ENCODE measurements around the gene KLHL35.
A peak's percentile ranks its signal among the peaks of the same experiment; 100 is the strongest.

The KLHL35 gene

DNA sequence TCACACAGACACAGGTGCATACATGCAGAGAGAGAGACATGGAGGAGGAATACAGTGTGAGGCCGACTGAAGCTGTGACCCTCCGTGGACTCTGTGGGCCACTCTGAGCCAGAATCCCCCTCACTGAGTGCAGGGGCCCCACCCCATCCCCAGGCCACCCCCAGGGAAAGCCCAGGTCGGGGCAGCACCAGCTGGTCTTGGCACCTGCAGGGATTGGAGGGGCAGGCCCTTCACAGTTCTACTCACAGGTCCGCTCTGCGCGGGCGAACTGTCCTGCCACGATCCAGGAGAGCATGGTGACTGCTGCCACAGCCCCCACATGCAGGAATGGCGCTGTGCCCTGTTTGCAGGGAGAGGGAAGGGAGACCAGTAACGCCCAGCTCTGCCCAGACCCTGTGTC lies 16.3 kb upstream of the KLHL35 start:
- H3K27me3 ChIP-seq (ENCODE audit: insufficient read depth, low read depth, severe bottlenecking): no peaks in the 10 kb centered on the region
- H3K27ac ChIP-seq: no peak overlapping the region
- H3K36me3 ChIP-seq: no peaks in the 10 kb centered on the region; the same call in 1 of the 2 replicates
- DNase-seq: no peak
- no peaks in the 10 kb centered on the region for H3K9me3 ChIP-seq (ENCODE audit: severe bottlenecking)
- TF ChIP-seq, protein P1, sequence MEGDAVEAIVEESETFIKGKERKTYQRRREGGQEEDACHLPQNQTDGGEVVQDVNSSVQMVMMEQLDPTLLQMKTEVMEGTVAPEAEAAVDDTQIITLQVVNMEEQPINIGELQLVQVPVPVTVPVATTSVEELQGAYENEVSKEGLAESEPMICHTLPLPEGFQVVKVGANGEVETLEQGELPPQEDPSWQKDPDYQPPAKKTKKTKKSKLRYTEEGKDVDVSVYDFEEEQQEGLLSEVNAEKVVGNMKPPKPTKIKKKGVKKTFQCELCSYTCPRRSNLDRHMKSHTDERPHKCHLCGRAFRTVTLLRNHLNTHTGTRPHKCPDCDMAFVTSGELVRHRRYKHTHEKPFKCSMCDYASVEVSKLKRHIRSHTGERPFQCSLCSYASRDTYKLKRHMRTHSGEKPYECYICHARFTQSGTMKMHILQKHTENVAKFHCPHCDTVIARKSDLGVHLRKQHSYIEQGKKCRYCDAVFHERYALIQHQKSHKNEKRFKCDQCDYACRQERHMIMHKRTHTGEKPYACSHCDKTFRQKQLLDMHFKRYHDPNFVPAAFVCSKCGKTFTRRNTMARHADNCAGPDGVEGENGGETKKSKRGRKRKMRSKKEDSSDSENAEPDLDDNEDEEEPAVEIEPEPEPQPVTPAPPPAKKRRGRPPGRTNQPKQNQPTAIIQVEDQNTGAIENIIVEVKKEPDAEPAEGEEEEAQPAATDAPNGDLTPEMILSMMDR (IDR thresholded peaks at IDR 0.05; ENCODE audit: low read depth, low read length): no peak
- no peak overlapping the region for H3K4me3 ChIP-seq (ENCODE audit: low read depth, low read length)

DNA sequence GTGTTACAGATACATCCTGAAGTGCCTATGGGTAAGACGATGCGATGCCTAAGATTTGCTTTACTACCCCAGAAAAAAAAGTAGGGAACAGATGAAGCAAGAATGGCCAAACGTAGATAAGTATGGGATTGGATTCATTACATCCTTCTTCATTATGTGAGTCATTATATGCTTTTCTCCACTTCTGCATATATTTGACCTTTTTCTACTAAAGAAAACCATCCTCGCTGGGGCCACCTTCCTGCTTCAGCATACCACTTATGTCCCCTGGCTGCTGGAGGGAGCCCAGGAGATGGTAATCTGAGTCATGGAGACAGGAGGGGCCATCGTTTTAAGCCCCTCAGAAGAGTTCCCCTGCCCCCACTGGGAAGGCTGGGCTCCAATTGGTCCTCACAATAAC lies 14.4 kb upstream of the KLHL35 start:
- Histone ChIP-seq H3K36me3 (no peaks in the 10 kb centered on the region; the same call in 1 of the 2 replicates), H3K27me3 (ENCODE audit: insufficient read depth, low read depth, severe bottlenecking) (no peaks in the 10 kb centered on the region), H3K27ac (no peak overlapping the region), H3K9me3 (ENCODE audit: severe bottlenecking) (no peaks in the 10 kb centered on the region), H3K4me3 (ENCODE audit: low read depth, low read length) (no peak overlapping the region)
- DNase-seq: no peak
- TF ChIP-seq, protein P1 (IDR thresholded peaks at IDR 0.05; ENCODE audit: low read depth, low read length): no peak

DNA sequence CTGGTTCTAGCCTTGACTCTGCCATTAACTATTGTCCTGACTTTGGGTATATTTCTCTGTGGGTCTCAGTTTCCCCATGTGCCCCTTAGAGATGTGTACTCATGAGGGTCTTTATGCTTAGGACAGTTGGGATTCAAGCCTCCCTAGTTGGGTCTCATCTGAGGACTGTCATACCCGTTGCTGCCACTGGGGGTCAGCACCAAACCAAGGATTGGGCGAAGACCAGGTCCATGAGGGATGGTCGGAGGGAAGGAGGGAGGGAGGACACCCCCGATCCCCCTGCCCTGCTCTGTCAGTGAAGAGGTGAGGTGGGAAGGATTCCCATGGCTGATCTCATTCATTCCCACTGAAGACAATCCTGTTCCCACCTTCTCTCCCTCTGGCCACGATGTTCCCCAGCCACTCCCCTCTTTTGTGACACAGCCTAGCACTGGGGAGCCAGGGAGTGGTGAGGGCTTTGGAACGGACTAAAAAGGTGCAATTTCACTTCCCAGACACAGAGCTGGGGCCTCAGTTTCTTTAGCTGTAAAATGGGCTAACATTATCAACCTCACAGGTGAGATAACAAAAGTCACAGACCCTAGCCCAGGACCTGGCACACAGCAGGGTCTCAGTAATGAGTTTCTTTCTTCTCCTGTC lies 12.4 kb upstream of the KLHL35 start:
- no peaks in the 10 kb centered on the region for H3K36me3 ChIP-seq
- peak; percentile 77 for DNase-seq
- no peaks in the 10 kb centered on the region for H3K9me3 ChIP-seq (ENCODE audit: severe bottlenecking)
- TF ChIP-seq, protein P1 (IDR thresholded peaks at IDR 0.05; ENCODE audit: low read depth, low read length): peak; percentile 90
- H3K27ac ChIP-seq: no peak overlapping the region
- no peaks in the 10 kb centered on the region for H3K27me3 ChIP-seq (ENCODE audit: insufficient read depth, low read depth, severe bottlenecking)
- no peak overlapping the region for H3K4me3 ChIP-seq (ENCODE audit: low read depth, low read length)

DNA sequence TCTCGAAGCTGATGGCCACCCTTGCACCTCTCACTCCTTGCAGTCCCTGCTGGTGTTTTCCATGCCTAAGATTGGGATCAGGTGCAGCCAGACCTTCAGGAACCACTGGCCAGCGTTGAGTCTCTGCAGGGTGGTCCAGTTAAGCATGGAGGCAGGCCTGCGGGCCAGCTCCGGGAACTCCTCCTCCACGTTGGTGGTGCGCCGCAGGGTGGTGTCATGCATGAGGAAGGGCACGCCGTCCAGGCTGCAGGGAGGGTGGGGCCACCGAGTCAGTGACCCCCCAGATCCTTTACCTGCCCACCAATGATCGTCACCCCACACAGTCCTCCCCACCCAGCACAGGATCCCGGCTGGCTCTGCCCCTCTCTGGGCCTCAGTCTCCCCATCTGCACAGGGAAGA lies 10.0 kb upstream of the KLHL35 start:
- DNase-seq: no peak
- no peaks in the 10 kb centered on the region for H3K9me3 ChIP-seq (ENCODE audit: severe bottlenecking)
- no peak overlapping the region for H3K27ac ChIP-seq
- H3K4me3 ChIP-seq (ENCODE audit: low read depth, low read length): no peak overlapping the region
- no peaks in the 10 kb centered on the region for H3K36me3 ChIP-seq
- no peaks in the 10 kb centered on the region for H3K27me3 ChIP-seq (ENCODE audit: insufficient read depth, low read depth, severe bottlenecking)
- TF ChIP-seq, protein P1 (IDR thresholded peaks at IDR 0.05; ENCODE audit: low read depth, low read length): no peak

DNA sequence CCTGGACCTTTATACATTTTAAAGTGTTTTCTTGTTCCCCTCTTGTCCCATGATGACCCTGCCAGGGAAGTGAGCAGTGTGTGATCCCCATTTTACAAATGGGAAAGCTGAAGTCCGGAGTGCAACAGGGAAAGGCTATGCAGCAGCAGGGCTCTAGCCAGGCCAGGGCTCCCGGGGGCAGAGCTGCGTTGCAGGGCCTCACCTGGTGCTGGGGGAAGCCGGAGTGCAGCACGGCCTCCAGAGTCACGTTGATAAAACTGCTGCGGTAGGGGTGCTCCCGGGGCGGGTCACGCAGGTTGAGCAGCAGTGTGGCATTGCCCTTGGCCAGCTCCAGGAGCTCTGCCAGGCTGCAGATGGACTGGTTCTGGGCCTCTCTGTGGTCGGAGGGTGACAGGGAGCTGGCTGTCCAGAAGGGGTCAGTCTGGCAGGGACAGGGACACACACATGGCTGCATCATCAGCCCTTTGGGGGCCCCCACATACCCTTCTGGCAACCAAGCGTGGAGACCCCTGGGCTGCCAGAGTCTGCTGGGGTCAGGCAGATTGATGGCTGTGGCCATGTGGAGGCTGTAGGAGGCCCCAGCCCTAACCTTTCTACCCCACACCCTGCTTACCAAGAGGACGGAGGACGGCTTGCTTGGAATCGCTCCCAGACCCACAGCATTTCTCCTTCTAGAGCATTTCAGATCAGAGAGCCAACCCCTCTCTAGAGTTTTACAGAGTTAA lies 9.3 kb upstream of the KLHL35 start:
- Histone ChIP-seq H3K27me3 (ENCODE audit: insufficient read depth, low read depth, severe bottlenecking) (no peaks in the 10 kb centered on the region), H3K9me3 (ENCODE audit: severe bottlenecking) (no peaks in the 10 kb centered on the region), H3K27ac (no peak overlapping the region), H3K4me3 (ENCODE audit: low read depth, low read length) (no peak overlapping the region), H3K36me3 (no peaks in the 10 kb centered on the region)
- DNase-seq: no peak
- TF ChIP-seq, protein P1 (IDR thresholded peaks at IDR 0.05; ENCODE audit: low read depth, low read length): 0 out of 2 replicates have a peak, but pooled peaks have one; percentile 14
